Activated CD8-positive, alpha-beta T cell treated with anti-CD3 and anti-CD28 coated beads for 36 hours (primary cell): Measurements from ENCODE around the gene NEK9. TPM values are rescaled to one million over a fixed set of nuclear protein-coding genes. Genes with fewer than 3 reads are reported as not detected.

Experiments
- ATAC-seq: fragments of 200-7000 bp; cut with Tn5 transposase; one replicate; pipeline ENCODE4 v1.10.0; 2021; ENCODE audit warnings: mild to moderate bottlenecking, moderate library complexity
- CTCF ChIA-PET: fragments of 350-600 bp; sonication (Branson Sonifier 250); formaldehyde crosslinking; loops from one replicate; lab custom pipeline; 2021; ENCODE audit warnings: antibody characterized with exemption; lab: Charles Lee
- POLR2A ChIA-PET: fragments of 350-600 bp; sonication (Branson Sonifier 250); formaldehyde crosslinking; loops from one replicate; lab custom pipeline; 2021; ENCODE audit warnings: antibody characterized with exemption; lab: Charles Lee
- DNase-seq: peaks from one replicate; pipeline ENCODE4 v3.0.0-alpha.2; 2020
- H3K27ac Mint-ChIP-seq: one replicate; pipeline ENCODE4 v1.8.0; 2021; ENCODE audit warnings: mild to moderate bottlenecking, mixed read lengths
- H3K27me3 Mint-ChIP-seq: one replicate; pipeline ENCODE4 v1.8.0; 2021; ENCODE audit warnings: mixed read lengths
- H3K36me3 Mint-ChIP-seq: one replicate; pipeline ENCODE4 v1.8.0; 2021; ENCODE audit warnings: low read depth, mixed read lengths
- H3K4me1 Mint-ChIP-seq: one replicate; pipeline ENCODE4 v1.8.0; 2021; ENCODE audit warnings: low read depth, mixed read lengths
- H3K4me3 Mint-ChIP-seq: one replicate; pipeline ENCODE4 v1.8.0; 2021; ENCODE audit warnings: mild to moderate bottlenecking, moderate library complexity, mixed read lengths
- H3K9me3 Mint-ChIP-seq: one replicate; pipeline ENCODE4 v1.8.0; 2021; ENCODE audit warnings: mixed read lengths
- CTCF ChIP-seq: fragments of 200-600 bp; IDR thresholded peaks from one replicate; pipeline ENCODE4 v1.8.0; 2022; ENCODE audit warnings: antibody characterized with exemption, mild to moderate bottlenecking
- intact Hi-C: fragments of 100-400 bp; cut with micrococcal nuclease; formaldehyde crosslinking; loops from one replicate; pipeline ENCODE4 v1.10.0; 2022
- total RNA-seq, 2 experiments: library from RNA; stranded (reverse); gene quantifications; one replicate each; pipeline ENCODE4 v1.2.3, GENCODE V29; 2021

NEK9 gene
- total RNA-seq, 2 experiments from 2014 or later, result 54.9 to 59.5 TPM

- TF ChIP-seq CTCF, result no peak
- DNase-seq, result no peak
- Mint-ChIP-seq H3K36me3 (peaks cover 5% of the 10 kb centered on the region), H3K9me3 (no peaks in the 10 kb centered on the region), H3K4me1 (peaks cover 17% of the 10 kb centered on the region), H3K4me3 (no peak overlapping the region), H3K27ac (no peak overlapping the region), H3K27me3 (no peaks in the 10 kb centered on the region)
- intact Hi-C loops, result no loop called here
- POLR2A ChIA-PET, result interaction anchor here (0.6 kb wide), 1 partner anchor 129 kb away, joined by 3 read pairs; no protein-coding TSS in a partner anchor
- CTCF ChIA-PET, result interaction anchor here (1.0 to 1.8 kb wide), 3 partner anchors 142 to 161 kb away, joined by 3 to 5 read pairs (median 5); partner anchors contain the start of gene RPS6KL1
- ATAC-seq, result no peak
These were observed 60.2 kb downstream of the NEK9 start for GRCh38 chr14:75066691-75067090.

GRCh38 chr14:75064205-75064567 is 62.7 kb downstream of the NEK9 start:
- no peak for TF ChIP-seq CTCF
- DNase-seq (no peak), ATAC-seq (peak; percentile 22)
- POLR2A ChIA-PET, result interaction anchor here (0.6 to 2.6 kb wide), 4 partner anchors 13 to 261 kb away, joined by 3 to 8 read pairs (median 4); partner anchors contain the start of gene MLH3
- no peaks in the 10 kb centered on the region for H3K27me3 Mint-ChIP-seq
- peak overlapping the region; percentile 100 for H3K4me3 Mint-ChIP-seq
- peaks cover 28% of the 10 kb centered on the region for H3K4me1 Mint-ChIP-seq
- CTCF ChIA-PET, result interaction anchor here (0.9 to 3.7 kb wide), 9 partner anchors 12 to 423 kb away, joined by 3 to 28 read pairs (median 4); partner anchors contain the start of genes MLH3 and NEK9
- H3K36me3 Mint-ChIP-seq, result peaks cover 20% of the 10 kb centered on the region
- intact Hi-C loops, result no loop called here
- no peaks in the 10 kb centered on the region for H3K9me3 Mint-ChIP-seq
- H3K27ac Mint-ChIP-seq, result peak overlapping the region; percentile 95

- peak within 1 kb of the TSS; percentile 95 for H3K27ac Mint-ChIP-seq
- peaks cover 25% of the 10 kb centered on the region for H3K36me3 Mint-ChIP-seq
- ATAC-seq (peak; percentile 100), DNase-seq (peak; percentile 94)
- no peaks in the 10 kb centered on the region for H3K27me3 Mint-ChIP-seq
- POLR2A ChIA-PET, result interaction anchor here (0.6 to 2.6 kb wide), 5 partner anchors 12 to 260 kb away, joined by 3 to 8 read pairs (median 3); partner anchors contain the start of gene MLH3
- H3K9me3 Mint-ChIP-seq, result no peaks in the 10 kb centered on the region
- no peak for TF ChIP-seq CTCF
- intact Hi-C loops, result no loop called here
- peaks cover 29% of the 10 kb centered on the region for H3K4me1 Mint-ChIP-seq
- H3K4me3 Mint-ChIP-seq, result peak within 1 kb of the TSS; percentile 100
- CTCF ChIA-PET, result interaction anchor here (0.9 to 3.7 kb wide), 12 partner anchors 12 to 424 kb away, joined by 3 to 28 read pairs (median 4); partner anchors contain the start of genes MLH3 and NEK9
These were observed 63.2 kb downstream of the NEK9 start, which contains the start of gene ACYP1 for GRCh38 chr14:75063491-75064204. TSS of gene ACYP1 (minus strand) at chr14:75064024. CDS start at chr14:75063553, 471 bp downstream.

- intact Hi-C loops, result no loop called here
These were observed 63.8 kb downstream of the NEK9 start for GRCh38 chr14:75063013-75063412.

More at GRCh38 chr14:75063013-75063412, 63.8 kb downstream of the NEK9 start:
- H3K4me1 Mint-ChIP-seq, result peaks cover 29% of the 10 kb centered on the region
- ChIA-PET CTCF (interaction anchor here (1.0 to 3.7 kb wide), 7 partner anchors 13 to 234 kb away, joined by 3 to 28 read pairs (median 4); partner anchors contain the start of gene MLH3), POLR2A (interaction anchor here (1.2 to 2.6 kb wide), 3 partner anchors 12 to 63 kb away, joined by 3 to 8 read pairs (median 3); partner anchors contain the start of gene MLH3)
- DNase-seq, result peak; percentile 23
- ATAC-seq, result no peak
- H3K27ac Mint-ChIP-seq, result peak overlapping the region; percentile 95
- no peaks in the 10 kb centered on the region for H3K9me3 Mint-ChIP-seq
- H3K27me3 Mint-ChIP-seq, result no peaks in the 10 kb centered on the region
- TF ChIP-seq CTCF, result no peak
- H3K4me3 Mint-ChIP-seq, result peak overlapping the region; percentile 100
- H3K36me3 Mint-ChIP-seq, result peaks cover 28% of the 10 kb centered on the region
